Esophagus muscularis mucosa (tissue), 4 donors: ENCODE results near the gene RNF186.

Source experiments
- EP300 ChIP-seq: sonication (generic); formaldehyde crosslinking; IDR thresholded peaks from one replicate; pipeline ENCODE4 v1.6.1; 2017; ENCODE audit warnings: antibody characterized with exemption
- POLR2A ChIP-seq: fragments of 450-650 bp; IDR thresholded peaks from one replicate; pipeline ENCODE4 v1.6.1; 2017; ENCODE audit warnings: antibody characterized with exemption, moderate library complexity, mild to moderate bottlenecking, low read depth
- POLR2AphosphoS5 ChIP-seq, 2 donors: sonication (generic); formaldehyde crosslinking; IDR thresholded peaks; one replicate each; pipeline ENCODE4 v1.6.1; 2017; ENCODE audit warnings: antibody characterized with exemption in 2 of 2
- TF ChIP-seq, protein P1 (sequence below), 3 experiments: fragments of 200-600 bp in 2 of 3; fragments of 450-650 bp in 1 of 3; sonication (generic) in 2 of 3; IDR thresholded peaks; one replicate each; pipeline ENCODE4 v1.5.1; 2017 to 2019; ENCODE audit warnings: antibody characterized with exemption in 3 of 3, mild to moderate bottlenecking in 2 of 3, moderate library complexity in 1 of 3

- TF ChIP-seq EP300 (no peak), POLR2A (no peak), POLR2AphosphoS5 (IDR thresholded peaks at IDR 0.05) (no peak)
- TF ChIP-seq, protein P1, sequence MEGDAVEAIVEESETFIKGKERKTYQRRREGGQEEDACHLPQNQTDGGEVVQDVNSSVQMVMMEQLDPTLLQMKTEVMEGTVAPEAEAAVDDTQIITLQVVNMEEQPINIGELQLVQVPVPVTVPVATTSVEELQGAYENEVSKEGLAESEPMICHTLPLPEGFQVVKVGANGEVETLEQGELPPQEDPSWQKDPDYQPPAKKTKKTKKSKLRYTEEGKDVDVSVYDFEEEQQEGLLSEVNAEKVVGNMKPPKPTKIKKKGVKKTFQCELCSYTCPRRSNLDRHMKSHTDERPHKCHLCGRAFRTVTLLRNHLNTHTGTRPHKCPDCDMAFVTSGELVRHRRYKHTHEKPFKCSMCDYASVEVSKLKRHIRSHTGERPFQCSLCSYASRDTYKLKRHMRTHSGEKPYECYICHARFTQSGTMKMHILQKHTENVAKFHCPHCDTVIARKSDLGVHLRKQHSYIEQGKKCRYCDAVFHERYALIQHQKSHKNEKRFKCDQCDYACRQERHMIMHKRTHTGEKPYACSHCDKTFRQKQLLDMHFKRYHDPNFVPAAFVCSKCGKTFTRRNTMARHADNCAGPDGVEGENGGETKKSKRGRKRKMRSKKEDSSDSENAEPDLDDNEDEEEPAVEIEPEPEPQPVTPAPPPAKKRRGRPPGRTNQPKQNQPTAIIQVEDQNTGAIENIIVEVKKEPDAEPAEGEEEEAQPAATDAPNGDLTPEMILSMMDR (IDR thresholded peaks at IDR 0.05): no peak
Observed at GRCh38 chr1:19812875-19813642, 2.0 kb downstream of the RNF186 start.
